ENCODE data around the gene EMC9. TPM values are rescaled to one million over a fixed set of nuclear protein-coding genes. Genes with fewer than 3 reads are reported as not detected.

EMC9 gene
- total RNA-seq, 1 experiment from 2014 or later, result 25.4 TPM

DNA sequence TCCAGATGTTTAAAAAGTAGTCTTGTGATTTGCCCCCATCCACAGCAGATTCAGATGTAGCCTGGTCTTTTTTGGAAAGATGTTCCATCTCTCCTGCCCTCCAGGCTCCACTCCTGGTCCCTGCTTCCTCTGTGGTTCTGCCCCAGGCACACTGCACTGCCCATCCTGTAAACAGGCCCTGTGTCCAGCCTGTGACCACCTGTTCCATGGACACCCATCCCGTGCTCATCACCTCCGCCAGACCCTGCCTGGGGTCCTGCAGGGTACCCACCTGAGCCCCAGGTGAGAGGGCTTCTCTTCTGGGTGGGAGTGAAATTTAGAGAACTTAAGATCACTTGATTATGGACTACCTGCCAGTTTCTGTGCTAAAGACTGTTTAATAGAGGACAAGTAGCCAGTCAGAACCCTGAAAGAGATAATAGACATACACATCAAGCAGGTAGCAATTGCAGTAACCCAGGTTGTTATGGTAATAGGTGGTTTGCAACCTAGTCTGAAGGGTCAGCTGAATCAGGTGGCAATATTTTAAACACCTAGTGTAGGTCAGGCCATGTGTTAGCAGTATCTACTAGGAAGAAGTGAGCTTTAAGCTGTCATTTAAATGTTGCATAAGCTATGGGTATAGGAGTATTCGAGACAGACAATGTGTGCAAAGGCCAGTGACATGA, 8.0 kb upstream of the EMC9 start:
- no peak for DNase-seq (ENCODE audit: low read depth)

- no peak for DNase-seq (ENCODE audit: low read depth)
These were observed 6.5 kb upstream of the EMC9 start for GRCh38 chr14:24147761-24148428.

- peak; percentile 100 for DNase-seq (ENCODE audit: low read depth)
These were observed 5.8 kb upstream of the EMC9 start, which contains the start of gene RNF31 for GRCh38 chr14:24146978-24147760. RNF31 (plus strand) TSS chr14:24147498; CDS start chr14:24147699, 201 bp downstream.

- peak; percentile 100 for DNase-seq (ENCODE audit: low read depth)
These were observed 5.1 kb upstream of the EMC9 start, which contains the start of gene PSME2 for GRCh38 chr14:24146453-24146977. PSME2 (minus strand) TSS chr14:24146610; CDS start chr14:24146581, 29 bp downstream.

DNA sequence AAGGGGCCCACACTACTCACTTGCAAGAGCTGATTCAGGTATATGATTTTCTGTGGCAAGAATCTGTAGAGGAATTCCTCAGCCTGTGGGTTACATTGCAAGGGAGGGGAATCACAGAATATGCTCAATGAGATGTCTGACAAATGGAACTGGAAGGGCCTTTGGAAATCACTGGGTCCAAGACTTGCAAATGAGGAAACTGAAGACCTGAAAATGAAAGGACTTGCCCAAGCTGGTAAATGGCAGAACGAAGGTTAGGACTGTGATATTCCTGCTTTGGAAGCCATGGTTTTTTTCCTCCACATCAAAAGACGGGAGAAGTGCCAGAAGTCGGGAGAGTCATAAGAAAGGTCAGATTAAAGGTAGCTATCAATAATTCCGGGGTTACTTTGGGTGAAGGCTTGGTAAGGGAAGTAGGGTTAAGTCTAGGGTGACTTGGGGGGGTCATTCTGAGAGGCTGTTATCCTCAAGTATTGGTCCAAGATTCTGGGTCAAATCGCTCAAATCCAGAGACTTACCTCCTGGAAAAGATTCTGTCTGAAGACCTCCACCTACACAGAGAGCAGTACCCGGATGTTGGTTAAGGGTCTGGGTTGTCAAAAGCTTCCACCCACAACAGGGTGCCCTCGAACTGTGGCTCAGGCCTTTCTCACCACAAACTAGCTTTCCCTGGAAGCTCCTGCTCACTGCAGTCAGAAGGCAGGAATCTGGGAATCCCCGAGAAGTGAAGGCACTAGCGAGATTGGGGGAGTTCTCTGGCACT, 4.5 kb upstream of the EMC9 start:
- no peak for DNase-seq (ENCODE audit: low read depth)

DNA sequence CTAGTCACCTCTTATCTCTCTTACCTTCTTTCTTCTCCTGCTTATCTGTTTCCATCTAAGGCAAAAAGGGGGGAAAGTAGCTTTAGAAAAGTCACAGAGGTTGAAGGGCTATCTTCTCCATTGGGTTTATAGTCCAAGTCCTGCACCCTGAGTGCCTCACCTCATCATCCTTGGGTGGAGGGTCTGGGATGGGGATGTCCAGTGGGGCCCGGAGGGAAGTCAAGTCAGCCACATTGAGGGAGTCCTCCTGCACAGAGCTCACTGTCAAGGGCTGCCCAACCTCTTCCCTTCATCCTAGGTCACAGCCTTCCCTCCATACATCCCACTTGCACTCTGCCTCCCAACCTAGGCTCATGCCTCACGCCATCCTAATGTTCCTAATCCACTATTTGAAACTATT, 3.8 kb upstream of the EMC9 start:
- no peak for DNase-seq (ENCODE audit: low read depth)

- no peak for DNase-seq (ENCODE audit: low read depth)
These were observed 3.1 kb upstream of the EMC9 start for GRCh38 chr14:24144451-24144850.

DNA sequence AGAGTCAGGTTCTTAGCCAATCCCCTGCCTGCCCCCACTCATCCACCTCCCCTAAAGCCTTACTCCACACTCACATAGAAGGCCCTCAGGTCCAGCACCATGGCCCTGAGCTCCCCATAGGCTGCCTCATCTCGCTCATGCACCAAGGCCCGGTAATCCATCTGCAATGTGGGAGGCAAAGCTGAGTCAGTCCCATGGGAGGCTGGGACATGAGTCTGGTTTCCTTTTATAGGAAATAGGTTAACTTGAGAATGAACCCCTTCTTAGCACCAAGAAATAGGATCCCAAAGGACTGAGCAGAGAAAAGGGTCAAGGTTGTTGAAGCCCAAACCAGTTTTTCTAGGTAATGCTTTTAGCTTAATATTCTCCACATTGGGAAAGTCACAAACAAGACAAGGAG, 2.1 kb upstream of the EMC9 start:
- peak; percentile 62 for DNase-seq (ENCODE audit: low read depth)

DNA sequence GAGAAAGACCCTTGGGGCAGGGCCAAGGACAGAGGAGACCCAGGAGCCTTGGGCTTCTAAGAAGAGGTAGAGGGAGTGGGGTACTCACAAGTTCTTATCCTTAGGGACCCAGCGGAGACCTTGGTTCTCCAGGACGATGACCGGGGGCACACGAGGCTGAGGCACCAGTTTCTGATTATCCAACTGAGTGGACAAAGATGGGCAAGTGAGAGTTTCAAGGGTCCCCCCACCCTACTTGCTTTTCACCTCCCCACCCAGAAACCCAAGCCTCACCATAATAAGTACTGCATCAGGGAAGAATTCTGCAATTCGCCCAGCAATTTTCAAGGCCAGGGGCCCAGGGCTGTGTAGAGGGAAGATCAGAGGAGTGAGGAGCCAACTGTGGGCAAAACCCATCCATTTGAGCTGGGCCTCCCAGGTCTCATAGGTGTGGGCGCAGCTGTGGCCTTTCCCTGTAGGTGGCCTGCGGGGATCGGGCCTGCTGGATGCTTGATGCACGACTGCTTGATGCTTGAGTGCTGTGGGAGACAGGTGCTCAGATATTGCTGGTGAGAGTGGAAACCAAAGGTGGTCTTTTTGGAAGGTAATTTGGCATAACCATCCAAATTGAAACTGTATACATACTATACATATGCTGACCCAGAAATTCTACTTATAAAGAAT, 2.0 kb downstream of the EMC9 start:
- DNase-seq (ENCODE audit: low read depth), result no peak

- no peak for DNase-seq (ENCODE audit: low read depth)
These were observed 2.8 kb downstream of the EMC9 start for GRCh38 chr14:24138396-24139271.

DNA sequence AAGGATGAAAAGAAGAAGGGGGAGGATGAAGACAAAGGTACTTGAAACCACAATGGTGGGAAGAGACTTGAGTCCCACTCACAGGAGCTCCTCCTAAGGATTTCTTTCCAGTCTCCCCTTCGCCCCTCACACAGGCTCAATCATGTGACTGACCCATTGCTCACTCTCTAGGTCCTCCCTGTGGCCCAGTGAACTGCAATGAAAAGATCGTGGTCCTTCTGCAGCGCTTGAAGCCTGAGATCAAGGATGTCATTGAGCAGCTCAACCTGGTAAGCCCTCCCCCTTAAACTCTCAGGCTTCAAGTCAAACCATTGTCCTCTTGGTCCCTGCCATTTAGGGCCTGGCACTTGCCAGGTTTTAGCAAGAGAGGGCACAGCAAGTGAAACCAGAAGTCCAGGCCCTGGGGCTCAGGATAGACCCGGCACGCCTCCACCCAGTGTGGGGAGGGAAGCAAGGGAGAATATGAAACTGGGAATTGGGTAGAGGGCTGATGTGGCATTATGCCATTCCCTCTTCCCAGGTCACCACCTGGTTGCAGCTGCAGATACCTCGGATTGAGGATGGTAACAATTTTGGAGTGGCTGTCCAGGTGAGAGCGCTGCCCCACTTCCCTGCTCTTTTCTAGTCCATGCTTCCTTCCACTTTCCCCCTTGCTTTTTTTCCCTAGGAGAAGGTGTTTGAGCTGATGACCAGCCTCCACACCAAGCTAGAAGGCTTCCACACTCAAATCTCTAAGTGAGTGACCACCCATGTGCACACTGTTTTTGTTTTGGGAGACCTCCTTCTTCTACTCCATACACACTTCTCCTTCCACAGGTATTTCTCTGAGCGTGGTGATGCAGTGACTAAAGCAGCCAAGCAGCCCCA, 3.6 kb downstream of the EMC9 start:
- DNase-seq (ENCODE audit: low read depth), result no peak

DNA sequence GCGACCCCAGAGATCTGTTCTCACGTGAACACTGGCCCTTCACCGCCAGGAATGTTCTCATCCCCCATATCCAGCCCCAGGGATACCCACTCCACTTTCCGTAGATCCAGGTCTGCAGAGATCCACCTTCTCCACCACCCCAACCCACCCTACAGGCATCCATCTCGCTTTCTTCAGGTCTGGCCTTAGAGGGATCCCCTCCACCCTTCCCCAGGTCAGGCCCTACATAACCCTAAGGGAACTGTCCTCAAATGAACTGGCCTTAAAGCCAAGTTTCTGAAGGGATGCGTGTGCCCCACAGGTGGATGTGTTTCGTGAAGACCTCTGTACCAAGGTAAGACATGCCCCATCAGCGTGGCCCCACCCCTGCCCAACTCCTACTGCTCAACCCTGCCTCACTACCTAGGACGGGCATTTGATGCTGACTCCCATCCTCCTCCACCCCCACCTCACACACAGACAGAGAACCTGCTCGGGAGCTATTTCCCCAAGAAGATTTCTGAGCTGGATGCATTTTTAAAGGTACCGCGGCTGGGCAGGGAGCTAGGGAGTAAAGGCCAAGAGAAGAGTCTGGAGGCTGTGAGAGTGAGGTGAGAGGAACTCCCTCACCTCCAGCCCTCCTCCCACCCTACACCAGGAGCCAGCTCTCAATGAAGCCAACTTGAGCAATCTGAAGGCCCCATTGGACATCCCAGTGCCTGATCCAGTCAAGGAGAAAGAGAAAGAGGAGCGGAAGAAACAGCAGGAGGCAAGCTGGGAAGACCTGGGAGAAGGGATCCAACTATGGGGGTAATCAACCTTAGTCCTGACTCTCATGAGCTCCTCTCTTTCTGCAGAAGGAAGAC, 4.5 kb downstream of the EMC9 start:
- DNase-seq (ENCODE audit: low read depth), result no peak

DNA sequence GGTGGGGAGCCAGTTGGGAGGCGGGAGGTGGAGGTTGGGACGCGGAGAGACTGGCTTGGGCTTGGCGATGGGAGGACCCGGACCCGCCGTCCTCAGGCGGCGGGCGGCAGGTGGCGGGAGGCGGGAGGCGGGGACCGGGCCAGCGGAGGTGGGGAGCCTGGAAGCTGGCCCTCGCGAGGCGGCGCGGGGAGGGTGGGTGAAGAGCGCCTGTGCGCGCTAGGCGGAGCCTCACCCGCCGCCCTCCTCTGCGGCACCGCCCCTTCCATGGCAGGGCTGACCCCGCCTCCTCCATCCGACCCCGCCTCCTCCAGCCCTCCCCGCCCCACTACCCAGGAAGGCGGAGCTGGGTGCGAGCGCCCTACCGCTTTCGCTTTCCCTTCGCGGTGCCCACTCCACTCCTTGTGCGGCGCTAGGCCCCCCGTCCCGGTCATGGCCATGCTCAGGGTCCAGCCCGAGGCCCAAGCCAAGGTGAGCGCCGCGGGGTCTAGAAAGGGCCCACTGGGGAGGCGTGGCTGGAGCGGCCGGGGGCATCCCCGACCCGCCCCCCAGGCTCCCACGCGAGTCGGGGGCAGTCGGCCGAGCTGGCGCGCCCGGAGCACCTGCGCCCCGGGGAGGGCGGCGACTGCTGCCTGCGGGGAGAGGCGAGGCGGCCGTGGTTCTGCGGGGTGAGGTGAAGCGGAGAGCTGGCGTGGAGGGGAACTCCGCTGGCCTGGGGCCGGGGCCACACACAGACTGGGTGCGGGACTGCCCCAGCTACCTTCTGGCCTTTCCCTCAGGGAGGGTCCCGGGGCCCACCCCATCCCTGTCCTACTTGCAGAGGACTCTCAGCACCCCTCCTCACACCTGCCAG, 5.3 kb downstream of the EMC9 start, which contains the start of gene PSME1:
Gene PSME1 (plus strand): TSS at position 361 of the 850 bp plus-strand sequence. CDS start 69 bp downstream, at position 430.
- DNase-seq (ENCODE audit: low read depth), result peak; percentile 97

DNA sequence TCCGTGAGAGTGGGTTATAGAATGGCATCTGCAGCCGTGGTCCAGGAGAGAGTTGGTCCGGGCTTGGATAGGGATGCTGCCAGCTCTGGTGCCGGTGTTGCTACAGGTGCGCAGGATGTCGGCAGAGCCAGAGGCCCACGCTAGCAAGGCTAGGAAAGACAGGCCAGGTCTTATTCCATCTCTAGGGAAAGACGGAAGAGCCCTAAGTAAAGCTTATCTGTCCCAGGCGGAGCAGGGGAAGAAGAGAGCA, 5.9 kb downstream of the EMC9 start:
- no peak for DNase-seq (ENCODE audit: low read depth)

DNA sequence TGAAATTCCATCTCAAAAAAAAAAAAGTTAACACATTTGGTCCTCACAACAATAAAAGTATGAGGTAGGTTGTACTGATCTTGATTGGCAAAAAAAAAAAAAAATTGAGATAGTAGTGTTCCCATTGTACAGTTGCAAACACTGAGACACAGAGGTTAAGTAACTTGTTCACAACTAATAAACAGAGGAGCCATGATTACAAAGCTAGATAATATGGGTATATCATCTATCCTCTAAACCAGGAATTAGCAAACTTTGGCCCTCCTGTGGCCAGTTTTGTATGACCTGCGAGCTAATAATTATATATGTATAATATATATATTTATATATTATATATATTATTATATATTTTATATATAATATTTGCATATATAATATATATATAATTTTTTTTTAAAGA, 7.7 kb downstream of the EMC9 start:
- no peak for DNase-seq (ENCODE audit: low read depth)

GRCh38 chr14:24132976-24133375, 8.4 kb downstream of the EMC9 start:
- DNase-seq (ENCODE audit: low read depth), result no peak

GRCh38 chr14:24132061-24132685, 9.2 kb downstream of the EMC9 start:
- no peak for DNase-seq (ENCODE audit: low read depth)
